Testis (tissue), 2 donors: Measurements from ENCODE around the gene SHLD1.

Source experiments
- POLR2A ChIP-seq: fragments of 450-650 bp; IDR thresholded peaks from one replicate; pipeline ENCODE4 v1.6.1; 2017; ENCODE audit warnings: antibody characterized with exemption, mild to moderate bottlenecking, moderate library complexity
- TF ChIP-seq, protein P1 (sequence below), 3 experiments: fragments of 450-650 bp in 2 of 3; fragments of 200-600 bp in 1 of 3; sonication (generic) in 1 of 3; IDR thresholded peaks; one replicate each; pipeline ENCODE4 v1.5.1; 2016 to 2019; ENCODE audit warnings: antibody characterized with exemption in 3 of 3, mild to moderate bottlenecking in 2 of 3, moderate library complexity in 1 of 3

- TF ChIP-seq POLR2A = no peak
- TF ChIP-seq, protein P1, sequence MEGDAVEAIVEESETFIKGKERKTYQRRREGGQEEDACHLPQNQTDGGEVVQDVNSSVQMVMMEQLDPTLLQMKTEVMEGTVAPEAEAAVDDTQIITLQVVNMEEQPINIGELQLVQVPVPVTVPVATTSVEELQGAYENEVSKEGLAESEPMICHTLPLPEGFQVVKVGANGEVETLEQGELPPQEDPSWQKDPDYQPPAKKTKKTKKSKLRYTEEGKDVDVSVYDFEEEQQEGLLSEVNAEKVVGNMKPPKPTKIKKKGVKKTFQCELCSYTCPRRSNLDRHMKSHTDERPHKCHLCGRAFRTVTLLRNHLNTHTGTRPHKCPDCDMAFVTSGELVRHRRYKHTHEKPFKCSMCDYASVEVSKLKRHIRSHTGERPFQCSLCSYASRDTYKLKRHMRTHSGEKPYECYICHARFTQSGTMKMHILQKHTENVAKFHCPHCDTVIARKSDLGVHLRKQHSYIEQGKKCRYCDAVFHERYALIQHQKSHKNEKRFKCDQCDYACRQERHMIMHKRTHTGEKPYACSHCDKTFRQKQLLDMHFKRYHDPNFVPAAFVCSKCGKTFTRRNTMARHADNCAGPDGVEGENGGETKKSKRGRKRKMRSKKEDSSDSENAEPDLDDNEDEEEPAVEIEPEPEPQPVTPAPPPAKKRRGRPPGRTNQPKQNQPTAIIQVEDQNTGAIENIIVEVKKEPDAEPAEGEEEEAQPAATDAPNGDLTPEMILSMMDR (IDR thresholded peaks at IDR 0.05) = no peak
Observed at GRCh38 chr20:5808901-5809300, 58.7 kb downstream of the SHLD1 start.
